NCI-H524 treated with DMSO at 0.1 percent for 48 hours (cell line): Measurements from ENCODE around the gene C10orf90.

ENCODE experiments used
- DNase-seq: peaks from one replicate; lab custom pipeline; 2025; lab: John Stamatoyannopoulos, UW

C10orf90 gene

GRCh38 chr10:126670056-126670894 is at the start of gene C10orf90:
TSS of gene C10orf90 (minus strand) at chr10:126670693. CDS start at chr10:126670480, 213 bp downstream.
- DNase-seq: no peak

- no peak for DNase-seq
Observed at GRCh38 chr10:126716366-126716765, 45.9 kb upstream of the C10orf90 start.

GRCh38 chr10:126713594-126713993 is 43.1 kb upstream of the C10orf90 start:
- no peak for DNase-seq

GRCh38 chr10:126712681-126713080 is 42.2 kb upstream of the C10orf90 start:
- no peak for DNase-seq

GRCh38 chr10:126705951-126706565 is 35.6 kb upstream of the C10orf90 start:
- no peak for DNase-seq

- DNase-seq: no peak
Observed at GRCh38 chr10:126705131-126705530, 34.6 kb upstream of the C10orf90 start.

GRCh38 chr10:126704649-126705048 is 34.2 kb upstream of the C10orf90 start:
- DNase-seq: no peak

GRCh38 chr10:126702181-126702580 is 31.7 kb upstream of the C10orf90 start:
- DNase-seq: no peak

- no peak for DNase-seq
Observed at GRCh38 chr10:126701526-126701925, 31.0 kb upstream of the C10orf90 start.

- no peak for DNase-seq
Observed at GRCh38 chr10:126696684-126697083, 26.2 kb upstream of the C10orf90 start.

- no peak for DNase-seq
Observed at GRCh38 chr10:126691456-126691855, 21.0 kb upstream of the C10orf90 start.

GRCh38 chr10:126690534-126690933 is 20.0 kb upstream of the C10orf90 start:
- no peak for DNase-seq

- no peak for DNase-seq
Observed at GRCh38 chr10:126689461-126689994, 19.0 kb upstream of the C10orf90 start.

GRCh38 chr10:126687121-126687606 is 16.7 kb upstream of the C10orf90 start:
- no peak for DNase-seq

- DNase-seq: no peak
Observed at GRCh38 chr10:126686719-126687118, 16.2 kb upstream of the C10orf90 start.

- DNase-seq: no peak
Observed at GRCh38 chr10:126686268-126686667, 15.8 kb upstream of the C10orf90 start.

GRCh38 chr10:126685756-126686155 is 15.3 kb upstream of the C10orf90 start:
- no peak for DNase-seq

- DNase-seq: no peak
Observed at GRCh38 chr10:126684171-126684745, 13.8 kb upstream of the C10orf90 start.

GRCh38 chr10:126683466-126683865 is 13.0 kb upstream of the C10orf90 start:
- DNase-seq: no peak

- no peak for DNase-seq
Observed at GRCh38 chr10:126675656-126676438, 5.4 kb upstream of the C10orf90 start.

- peak; percentile 75 for DNase-seq
Observed at GRCh38 chr10:126674741-126675515, 4.4 kb upstream of the C10orf90 start.
